HepG2 (cell line): ENCODE measurements around the gene EPB41L5. TPM values are rescaled to one million over a fixed set of nuclear protein-coding genes. Genes with fewer than 3 reads are reported as not detected.

Experiments
- ARNT2 ChIP-seq: sonication (generic); formaldehyde crosslinking; IDR thresholded peaks from 2 replicates; pipeline ENCODE4 v1.8.0; 2022; ENCODE audit warnings: mild to moderate bottlenecking, low read depth, missing genetic modification reagents, moderate library complexity
- GTF3A ChIP-seq: sonication (generic); formaldehyde crosslinking; conservative IDR thresholded peaks from 2 replicates; pipeline ENCODE4 v1.4.0; 2020; ENCODE audit warnings: mild to moderate bottlenecking, missing genetic modification reagents
- JUN ChIP-seq: sonication (generic); formaldehyde crosslinking; IDR thresholded peaks from 2 replicates; pipeline ENCODE4 v1.4.0; 2020; ENCODE audit warnings: mild to moderate bottlenecking, missing genetic modification reagents
- JUNB ChIP-seq: sonication (generic); formaldehyde crosslinking; IDR thresholded peaks from 2 replicates; pipeline ENCODE4 v1.8.0; 2022; ENCODE audit warnings: missing genetic modification reagents, mild to moderate bottlenecking, borderline replicate concordance
- MAF1 ChIP-seq: sonication (generic); formaldehyde crosslinking; IDR thresholded peaks from 2 replicates; pipeline ENCODE4 v1.5.0; 2020; ENCODE audit warnings: missing genetic modification reagents, borderline replicate concordance
- MYPOP ChIP-seq: sonication (generic); formaldehyde crosslinking; IDR thresholded peaks from 2 replicates; pipeline ENCODE4 v1.8.1; 2023; ENCODE audit warnings: mild to moderate bottlenecking, moderate library complexity, missing genetic modification reagents
- NFE2L2 ChIP-seq: fragments of 150-350 bp; IDR thresholded peaks from 2 replicates; pipeline ENCODE4 v1.6.1; 2014; ENCODE audit warnings: low read length
- TEF ChIP-seq: sonication (generic); formaldehyde crosslinking; IDR thresholded peaks from 2 replicates; pipeline ENCODE4 v1.5.0; 2020; ENCODE audit warnings: missing genetic modification reagents
- ZFP41 ChIP-seq: sonication (generic); formaldehyde crosslinking; IDR thresholded peaks from 2 replicates; pipeline ENCODE4 v1.4.0; 2020; ENCODE audit warnings: mild to moderate bottlenecking, missing genetic modification reagents, borderline replicate concordance
- ZFX ChIP-seq: sonication (generic); formaldehyde crosslinking; IDR thresholded peaks from 2 replicates; pipeline ENCODE4 v1.4.0; 2020; ENCODE audit warnings: mild to moderate bottlenecking, low read depth, missing genetic modification reagents, moderate library complexity
- ZIK1 ChIP-seq: sonication (generic); formaldehyde crosslinking; IDR thresholded peaks from 2 replicates; pipeline ENCODE4 v1.5.0; 2020; ENCODE audit warnings: mild to moderate bottlenecking, low read depth, missing genetic modification reagents, borderline replicate concordance
- ZNF343 ChIP-seq: sonication (generic); formaldehyde crosslinking; IDR thresholded peaks from 2 replicates; pipeline ENCODE4 v1.4.0; 2020; ENCODE audit warnings: mild to moderate bottlenecking, missing genetic modification reagents
- ZNF382 ChIP-seq: sonication (generic); formaldehyde crosslinking; IDR thresholded peaks from 2 replicates; pipeline ENCODE4 v1.5.0; 2020; ENCODE audit warnings: missing genetic modification reagents, mild to moderate bottlenecking, borderline replicate concordance
- ZNF557 ChIP-seq: sonication (generic); formaldehyde crosslinking; IDR thresholded peaks from 2 replicates; pipeline ENCODE4 v1.4.0; 2020; ENCODE audit warnings: missing genetic modification reagents
- ZNF704 ChIP-seq: sonication (generic); formaldehyde crosslinking; IDR thresholded peaks from 2 replicates; pipeline ENCODE4 v1.8.1; 2023; ENCODE audit warnings: mild to moderate bottlenecking, inconsistent platforms, moderate library complexity, missing genetic modification reagents, borderline replicate concordance
- polyA plus RNA-seq, 8 experiments: library from polyadenylated mRNA; depleted of rRNA in 3 of 8; stranded (reverse) in 7 of 8; unstranded in 1 of 8; fragments of >200 nt; fragmentation: Illumina TruSeq in 4 of 8; extraction: Trizol in 4 of 8; gene quantifications; 2 replicates each; pipeline versions ENCODE4 v1.2.1 to v1.2.3, GENCODE V29; 2011 to 2016; ENCODE audit warnings: low read depth in 4 of 8, missing spikeins in 1 of 8, mixed read lengths in 1 of 8; ENCODE audit not compliant: insufficient read depth in 1 of 8
- total RNA-seq, 5 experiments: library from RNA; depleted of rRNA; stranded (reverse); fragments of >200 nt; fragmentation: Illumina TruSeq; extraction: Trizol; gene quantifications; 2 replicates each; pipeline ENCODE4 v1.2.3, GENCODE V29; 2016; ENCODE audit warnings: low read depth in 1 of 5
- TF ChIP-seq, protein P1 (sequence below): sonication (generic); formaldehyde crosslinking; IDR thresholded peaks from 2 replicates; pipeline ENCODE4 v1.4.0; 2020; ENCODE audit warnings: missing genetic modification reagents
- TF ChIP-seq, protein P2 (sequence below): sonication (generic); formaldehyde crosslinking; IDR thresholded peaks from 2 replicates; pipeline ENCODE4 v1.5.0; 2020; ENCODE audit warnings: mild to moderate bottlenecking, missing genetic modification reagents, borderline replicate concordance

EPB41L5 gene
- total and polyA plus RNA-seq, 2 of the 13 experiments (the other 11 are each of a cell fraction or from before 2014, with no cell fraction given) = 40.5 to 47.5 TPM

- peak; percentile 47; the same call in 1 of the 2 replicates for TF ChIP-seq MYPOP
- no peak for TF ChIP-seq ZFP41 (CRISPR knock-in tag)
- TF ChIP-seq MAF1 = 0 out of 2 replicates have a peak, but pooled peaks have one; percentile 36
- no peak for TF ChIP-seq JUNB (CRISPR knock-in tag)
- TF ChIP-seq, protein P1, sequence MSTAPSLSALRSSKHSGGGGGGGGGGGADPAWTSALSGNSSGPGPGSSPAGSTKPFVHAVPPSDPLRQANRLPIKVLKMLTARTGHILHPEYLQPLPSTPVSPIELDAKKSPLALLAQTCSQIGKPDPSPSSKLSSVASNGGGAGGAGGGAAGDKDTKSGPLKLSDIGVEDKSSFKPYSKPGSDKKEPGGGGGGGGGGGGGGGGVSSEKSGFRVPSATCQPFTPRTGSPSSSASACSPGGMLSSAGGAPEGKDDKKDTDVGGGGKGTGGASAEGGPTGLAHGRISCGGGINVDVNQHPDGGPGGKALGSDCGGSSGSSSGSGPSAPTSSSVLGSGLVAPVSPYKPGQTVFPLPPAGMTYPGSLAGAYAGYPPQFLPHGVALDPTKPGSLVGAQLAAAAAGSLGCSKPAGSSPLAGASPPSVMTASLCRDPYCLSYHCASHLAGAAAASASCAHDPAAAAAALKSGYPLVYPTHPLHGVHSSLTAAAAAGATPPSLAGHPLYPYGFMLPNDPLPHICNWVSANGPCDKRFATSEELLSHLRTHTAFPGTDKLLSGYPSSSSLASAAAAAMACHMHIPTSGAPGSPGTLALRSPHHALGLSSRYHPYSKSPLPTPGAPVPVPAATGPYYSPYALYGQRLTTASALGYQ (CRISPR knock-in tag) = 0 out of 2 replicates have a peak, but pooled peaks have one; percentile 23
- no peak for TF ChIP-seq TEF (CRISPR knock-in tag)
- TF ChIP-seq ZNF382 = no peak
- TF ChIP-seq ZNF343 = no peak
- no peak for TF ChIP-seq GTF3A (CRISPR knock-in tag)
- no peak for TF ChIP-seq NFE2L2
- peak; percentile 79; the same call in 1 of the 2 replicates for TF ChIP-seq ARNT2
- TF ChIP-seq JUN (CRISPR knock-in tag) = 0 out of 2 replicates have a peak, but pooled peaks have one; percentile 4
- TF ChIP-seq ZFX (CRISPR knock-in tag) = peak; percentile 65; the same call in 1 of the 2 replicates
- TF ChIP-seq ZIK1 (CRISPR knock-in tag) = peak; percentile 77; the same call in 1 of the 2 replicates
- TF ChIP-seq ZNF557 = 0 out of 2 replicates have a peak, but pooled peaks have one; percentile 31
- TF ChIP-seq ZNF704 (CRISPR knock-in tag) = no peak; the same call in 1 of the 2 replicates
- TF ChIP-seq, protein P2, sequence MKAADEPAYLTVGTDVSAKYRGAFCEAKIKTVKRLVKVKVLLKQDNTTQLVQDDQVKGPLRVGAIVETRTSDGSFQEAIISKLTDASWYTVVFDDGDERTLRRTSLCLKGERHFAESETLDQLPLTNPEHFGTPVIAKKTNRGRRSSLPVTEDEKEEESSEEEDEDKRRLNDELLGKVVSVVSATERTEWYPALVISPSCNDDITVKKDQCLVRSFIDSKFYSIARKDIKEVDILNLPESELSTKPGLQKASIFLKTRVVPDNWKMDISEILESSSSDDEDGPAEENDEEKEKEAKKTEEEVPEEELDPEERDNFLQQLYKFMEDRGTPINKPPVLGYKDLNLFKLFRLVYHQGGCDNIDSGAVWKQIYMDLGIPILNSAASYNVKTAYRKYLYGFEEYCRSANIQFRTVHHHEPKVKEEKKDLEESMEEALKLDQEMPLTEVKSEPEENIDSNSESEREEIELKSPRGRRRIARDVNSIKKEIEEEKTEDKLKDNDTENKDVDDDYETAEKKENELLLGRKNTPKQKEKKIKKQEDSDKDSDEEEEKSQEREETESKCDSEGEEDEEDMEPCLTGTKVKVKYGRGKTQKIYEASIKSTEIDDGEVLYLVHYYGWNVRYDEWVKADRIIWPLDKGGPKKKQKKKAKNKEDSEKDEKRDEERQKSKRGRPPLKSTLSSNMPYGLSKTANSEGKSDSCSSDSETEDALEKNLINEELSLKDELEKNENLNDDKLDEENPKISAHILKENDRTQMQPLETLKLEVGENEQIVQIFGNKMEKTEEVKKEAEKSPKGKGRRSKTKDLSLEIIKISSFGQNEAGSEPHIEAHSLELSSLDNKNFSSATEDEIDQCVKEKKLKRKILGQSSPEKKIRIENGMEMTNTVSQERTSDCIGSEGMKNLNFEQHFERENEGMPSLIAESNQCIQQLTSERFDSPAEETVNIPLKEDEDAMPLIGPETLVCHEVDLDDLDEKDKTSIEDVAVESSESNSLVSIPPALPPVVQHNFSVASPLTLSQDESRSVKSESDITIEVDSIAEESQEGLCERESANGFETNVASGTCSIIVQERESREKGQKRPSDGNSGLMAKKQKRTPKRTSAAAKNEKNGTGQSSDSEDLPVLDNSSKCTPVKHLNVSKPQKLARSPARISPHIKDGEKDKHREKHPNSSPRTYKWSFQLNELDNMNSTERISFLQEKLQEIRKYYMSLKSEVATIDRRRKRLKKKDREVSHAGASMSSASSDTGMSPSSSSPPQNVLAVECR (CRISPR knock-in tag) = peak; percentile 54; the same call in 1 of the 2 replicates
Observed at GRCh38 chr2:120223034-120223912, 210.4 kb downstream of the EPB41L5 start, which contains the start of gene TMEM185B (continued).
